Measurements from ENCODE around the gene CEP78.
"Not testable (repeated sequence)": the region's sequence is repeated elsewhere in the genome, so short reads cannot be mapped to it uniquely, and the experiment has no call there.

CEP78 gene

DNA sequence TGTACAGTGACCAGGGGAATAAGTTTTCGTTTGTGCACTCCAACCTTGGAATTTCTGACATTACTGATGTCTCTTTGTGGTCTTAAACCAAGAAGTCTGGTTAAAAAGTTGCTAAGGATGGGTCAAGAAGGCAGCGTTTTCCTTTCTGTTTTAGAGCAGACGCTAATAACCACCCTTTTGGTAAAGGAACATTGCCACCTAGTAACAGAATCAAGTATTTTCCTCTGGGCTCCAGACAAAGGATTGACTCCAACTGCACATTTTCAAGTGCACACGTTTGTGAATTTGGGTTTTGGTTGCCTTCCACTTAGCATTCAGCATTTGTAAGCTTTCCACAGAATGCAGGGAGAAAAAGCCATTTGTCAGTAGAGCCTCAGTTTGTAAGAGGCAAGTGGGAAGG lies 22.2 kb upstream of the CEP78 start:
- H3K4me3 ChIP-seq (ENCODE audit: low read depth, low read length), result no peak overlapping the region
- TF ChIP-seq, protein P1, sequence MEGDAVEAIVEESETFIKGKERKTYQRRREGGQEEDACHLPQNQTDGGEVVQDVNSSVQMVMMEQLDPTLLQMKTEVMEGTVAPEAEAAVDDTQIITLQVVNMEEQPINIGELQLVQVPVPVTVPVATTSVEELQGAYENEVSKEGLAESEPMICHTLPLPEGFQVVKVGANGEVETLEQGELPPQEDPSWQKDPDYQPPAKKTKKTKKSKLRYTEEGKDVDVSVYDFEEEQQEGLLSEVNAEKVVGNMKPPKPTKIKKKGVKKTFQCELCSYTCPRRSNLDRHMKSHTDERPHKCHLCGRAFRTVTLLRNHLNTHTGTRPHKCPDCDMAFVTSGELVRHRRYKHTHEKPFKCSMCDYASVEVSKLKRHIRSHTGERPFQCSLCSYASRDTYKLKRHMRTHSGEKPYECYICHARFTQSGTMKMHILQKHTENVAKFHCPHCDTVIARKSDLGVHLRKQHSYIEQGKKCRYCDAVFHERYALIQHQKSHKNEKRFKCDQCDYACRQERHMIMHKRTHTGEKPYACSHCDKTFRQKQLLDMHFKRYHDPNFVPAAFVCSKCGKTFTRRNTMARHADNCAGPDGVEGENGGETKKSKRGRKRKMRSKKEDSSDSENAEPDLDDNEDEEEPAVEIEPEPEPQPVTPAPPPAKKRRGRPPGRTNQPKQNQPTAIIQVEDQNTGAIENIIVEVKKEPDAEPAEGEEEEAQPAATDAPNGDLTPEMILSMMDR (IDR thresholded peaks at IDR 0.05; ENCODE audit: insufficient read depth, low read depth, low read length, missing control alignments), result peak; percentile 4
- peak; percentile 24 for DNase-seq (ENCODE audit: low read depth)

DNA sequence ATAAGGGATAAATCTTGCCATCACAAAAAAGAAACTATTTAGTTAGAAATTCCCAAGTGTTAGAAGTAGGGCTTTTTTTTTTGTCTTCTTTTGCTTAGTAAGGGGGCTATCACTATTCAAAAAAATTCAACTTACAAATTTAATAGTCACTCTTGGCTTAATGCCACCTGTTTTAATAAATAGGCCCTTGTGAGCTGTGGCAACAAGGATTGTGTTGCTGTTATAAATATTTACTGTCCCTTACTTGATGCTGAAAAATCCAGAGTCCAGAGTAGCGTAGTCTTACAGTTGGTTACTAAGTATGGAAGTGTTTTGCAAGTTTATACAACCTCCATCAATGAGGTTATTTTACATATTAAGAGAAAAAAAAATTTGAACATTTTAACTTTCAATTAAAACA lies 21.4 kb upstream of the CEP78 start:
- no peak overlapping the region for H3K4me3 ChIP-seq (ENCODE audit: low read depth, low read length)
- DNase-seq (ENCODE audit: low read depth), result no peak
- TF ChIP-seq, protein P1 (IDR thresholded peaks at IDR 0.05; ENCODE audit: insufficient read depth, low read depth, low read length, missing control alignments), result no peak

DNA sequence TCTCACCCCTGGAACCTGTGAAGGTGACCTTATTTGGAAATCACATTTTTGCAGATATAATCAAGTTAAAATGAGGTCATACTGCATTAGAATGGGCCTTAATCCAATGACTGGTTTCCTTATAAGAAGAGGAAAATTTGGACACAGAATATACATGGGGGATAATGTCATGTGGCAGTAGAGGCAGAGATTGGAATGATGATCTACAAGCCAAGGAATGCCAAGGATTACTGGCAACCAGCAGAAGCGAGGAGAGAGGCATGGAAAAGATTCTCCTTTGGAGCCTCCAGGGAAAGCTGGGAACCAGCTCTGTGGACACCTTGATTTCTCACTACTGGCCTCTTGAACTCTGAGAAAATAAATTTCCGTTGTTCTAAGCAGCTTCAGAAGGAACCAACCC lies 20.2 kb upstream of the CEP78 start:
- TF ChIP-seq, protein P1 (IDR thresholded peaks at IDR 0.05; ENCODE audit: insufficient read depth, low read depth, low read length, missing control alignments), result no peak
- DNase-seq (ENCODE audit: low read depth), result no peak
- no peak overlapping the region for H3K4me3 ChIP-seq (ENCODE audit: low read depth, low read length)

DNA sequence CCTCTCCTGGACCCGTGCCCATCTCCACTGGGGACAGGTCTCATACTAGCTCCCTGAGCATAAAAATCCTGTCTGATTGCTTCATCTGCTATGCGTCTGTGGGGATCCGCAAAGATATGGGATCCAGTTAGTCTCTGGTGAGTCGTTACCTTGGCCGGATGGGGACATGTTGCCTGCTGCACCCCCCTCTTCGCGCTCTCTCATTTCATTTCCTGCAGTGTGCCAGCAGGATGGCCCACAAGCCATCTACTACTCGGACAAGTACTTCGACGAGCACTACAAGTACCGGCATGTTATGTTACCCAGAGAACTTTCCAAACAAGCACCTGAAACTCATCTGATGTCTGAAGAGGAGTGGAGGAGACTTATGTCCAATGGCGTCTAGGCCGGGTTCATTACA lies 17.0 kb upstream of the CEP78 start:
- H3K4me3 ChIP-seq (ENCODE audit: low read depth, low read length), result no peak overlapping the region
- no peak for DNase-seq (ENCODE audit: low read depth)
- TF ChIP-seq, protein P1 (IDR thresholded peaks at IDR 0.05; ENCODE audit: insufficient read depth, low read depth, low read length, missing control alignments), result no peak

DNA sequence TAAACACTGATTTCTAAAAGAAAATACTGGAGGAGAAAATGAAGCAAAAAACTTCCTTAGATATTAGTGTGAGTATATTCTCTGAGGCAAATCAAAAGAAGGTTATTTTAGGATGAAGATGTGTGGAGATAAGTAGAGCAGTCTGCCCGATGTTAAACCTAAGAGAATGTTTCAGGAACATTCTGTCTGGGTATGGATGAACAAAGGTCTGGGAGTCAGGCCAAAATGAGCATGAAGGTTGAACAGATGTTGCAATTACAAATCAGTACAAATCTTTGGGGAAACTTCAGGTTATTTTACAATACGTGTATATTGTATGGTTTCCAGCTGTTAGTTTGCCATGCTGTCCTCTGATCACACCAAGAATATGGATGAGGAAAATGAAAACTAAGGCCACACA lies 14.4 kb upstream of the CEP78 start:
- TF ChIP-seq, protein P1 (IDR thresholded peaks at IDR 0.05; ENCODE audit: insufficient read depth, low read depth, low read length, missing control alignments), result no peak
- H3K4me3 ChIP-seq (ENCODE audit: low read depth, low read length), result no peak overlapping the region
- no peak for DNase-seq (ENCODE audit: low read depth)

DNA sequence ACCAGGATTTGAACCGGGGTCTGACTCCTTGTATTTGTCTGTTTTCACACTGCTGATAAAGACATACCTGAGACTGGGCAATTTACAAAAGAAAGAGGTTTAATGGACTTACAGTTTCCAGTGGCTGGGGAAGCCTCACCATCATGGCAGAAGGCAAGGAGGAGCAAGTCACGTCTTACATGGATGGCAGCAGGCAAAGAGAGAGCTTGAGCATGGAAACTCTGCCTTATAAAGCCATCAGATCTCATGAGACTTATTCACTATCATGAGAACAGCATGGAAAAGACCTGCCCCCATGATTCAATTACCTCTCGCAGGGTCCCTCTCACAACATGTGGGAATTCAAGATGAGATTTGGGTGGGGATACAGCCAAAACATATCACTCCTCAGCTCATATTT lies 14.0 kb upstream of the CEP78 start:
- not testable (repeated sequence) for DNase-seq (ENCODE audit: low read depth); H3K4me3 ChIP-seq (ENCODE audit: low read depth, low read length)

GRCh38 chr9:78230761-78231160 lies 5.1 kb upstream of the CEP78 start:
- DNase-seq (ENCODE audit: low read depth), result no peak
- TF ChIP-seq, protein P1 (IDR thresholded peaks at IDR 0.05; ENCODE audit: insufficient read depth, low read depth, low read length, missing control alignments), result no peak
- H3K4me3 ChIP-seq (ENCODE audit: low read depth, low read length), result no peak overlapping the region

DNA sequence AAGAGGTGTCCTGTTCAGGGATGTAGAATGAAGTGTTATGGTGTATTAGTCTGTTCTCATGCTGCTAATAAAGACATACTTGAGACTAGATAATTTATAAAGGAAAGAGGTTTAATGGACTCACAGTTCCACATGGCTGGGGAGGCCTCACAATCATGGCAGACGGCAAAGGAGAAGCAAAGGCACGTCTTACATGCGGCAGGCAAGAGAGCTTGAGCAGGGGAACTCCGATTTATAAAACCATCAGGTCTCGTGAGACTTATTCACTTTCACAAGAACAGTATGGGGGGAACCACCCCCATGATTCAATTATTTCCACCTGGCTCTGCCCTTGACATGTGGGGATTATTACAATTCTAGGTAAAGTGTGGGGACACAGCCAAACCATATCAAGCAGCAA lies 3.4 kb upstream of the CEP78 start:
- not testable (repeated sequence) for H3K4me3 ChIP-seq (ENCODE audit: low read depth, low read length)
- peak; percentile 36 for DNase-seq (ENCODE audit: low read depth)
